Measurements from ENCODE around the gene EML6.

Gene EML6

DNA sequence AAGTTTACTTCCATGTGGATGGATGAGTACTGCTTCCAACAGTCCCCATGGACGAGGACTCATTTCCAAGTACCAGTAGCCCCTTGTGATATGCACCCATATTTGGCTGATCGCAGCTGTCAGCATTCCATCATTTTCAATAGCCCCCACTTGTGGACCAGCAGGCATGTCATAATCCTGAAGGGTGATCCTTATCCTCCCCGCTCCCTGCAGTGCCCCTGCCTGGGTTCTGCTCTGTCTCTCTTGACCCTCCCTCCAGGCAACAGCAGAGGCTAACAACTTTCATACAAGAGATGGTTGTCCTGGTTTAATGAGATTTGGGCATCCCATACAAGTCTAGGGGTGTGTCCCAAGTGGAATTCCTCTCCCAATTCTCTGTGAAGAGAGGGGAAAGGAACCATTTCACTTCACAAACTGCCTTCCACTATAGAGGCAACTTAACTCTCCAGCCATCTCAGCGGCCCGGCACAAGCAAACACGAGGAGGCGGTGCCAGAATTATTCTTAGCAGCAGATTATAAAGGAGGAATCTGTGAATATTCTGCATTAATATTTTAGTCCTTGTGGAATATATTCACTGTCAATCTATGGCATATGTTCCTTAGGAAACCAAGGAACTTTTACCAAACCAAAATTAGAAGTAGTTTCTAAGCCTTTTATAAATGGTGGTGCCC is 216.1 kb downstream of the EML6 start:
- no peak for DNase-seq (ENCODE audit: low read depth in 2 of 2, low spot score in 1 of 2)

GRCh38 chr2:54940723-54941122 is 217.3 kb downstream of the EML6 start:
- no peak for DNase-seq (ENCODE audit: low read depth in 2 of 2, low spot score in 1 of 2)

DNA sequence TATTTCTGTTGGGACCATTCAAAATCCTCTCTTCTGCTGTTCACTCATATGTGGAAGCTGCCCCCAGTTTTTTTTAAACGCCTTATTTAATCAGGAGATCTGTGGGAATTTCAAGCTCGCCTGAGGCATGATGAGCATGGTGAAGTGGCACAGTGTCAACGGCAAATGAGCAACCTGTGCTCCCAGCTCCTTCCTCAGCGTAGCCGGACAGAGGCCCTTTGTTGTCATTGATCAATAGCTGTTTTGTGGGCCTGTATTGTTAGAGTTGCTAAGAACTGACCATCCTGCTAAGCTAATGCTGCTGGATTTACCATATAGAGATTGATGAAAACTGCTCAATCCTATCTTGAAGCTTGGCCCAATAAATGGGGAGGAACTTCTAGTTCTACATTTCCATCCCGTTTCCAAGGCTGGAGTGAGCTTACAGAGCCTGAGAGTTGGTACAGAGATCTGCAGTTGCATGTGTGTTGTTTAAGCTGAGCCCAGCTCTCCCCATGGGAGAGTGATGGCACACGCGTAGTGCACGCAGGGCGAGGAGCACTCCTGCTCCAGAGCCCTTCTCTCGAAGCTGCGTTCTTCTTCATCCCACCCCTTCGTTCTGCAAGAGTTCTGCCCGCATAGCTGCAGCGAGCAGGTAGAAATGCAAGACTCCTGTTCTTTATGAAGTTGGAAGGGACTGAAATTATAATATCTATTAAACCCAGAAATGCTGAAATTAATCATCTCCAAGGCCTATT is 218.0 kb downstream of the EML6 start:
- no peak for DNase-seq (ENCODE audit: low read depth in 2 of 2, low spot score in 1 of 2)

DNA sequence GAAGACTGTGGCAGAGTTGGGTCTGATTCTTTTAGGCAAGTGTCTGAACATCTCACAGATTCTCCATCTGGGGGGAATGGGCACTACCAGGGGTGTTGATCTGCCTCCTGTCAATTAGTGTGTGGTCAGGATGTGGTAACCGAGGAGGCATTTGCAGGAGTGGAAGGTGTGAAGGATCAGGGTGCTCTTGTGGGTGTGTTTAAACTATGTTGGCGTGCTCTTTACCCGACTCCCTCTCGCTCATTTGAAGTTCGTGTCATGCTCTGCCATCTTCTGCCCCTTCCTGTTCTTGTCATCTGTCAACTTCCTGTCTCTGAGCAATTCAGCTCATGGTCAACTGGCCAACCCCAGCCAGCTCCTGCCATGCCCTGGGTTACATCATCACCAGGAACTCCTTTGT is 218.9 kb downstream of the EML6 start:
- peak; percentile 7 for DNase-seq (ENCODE audit: low read depth in 2 of 2, low spot score in 1 of 2)

DNA sequence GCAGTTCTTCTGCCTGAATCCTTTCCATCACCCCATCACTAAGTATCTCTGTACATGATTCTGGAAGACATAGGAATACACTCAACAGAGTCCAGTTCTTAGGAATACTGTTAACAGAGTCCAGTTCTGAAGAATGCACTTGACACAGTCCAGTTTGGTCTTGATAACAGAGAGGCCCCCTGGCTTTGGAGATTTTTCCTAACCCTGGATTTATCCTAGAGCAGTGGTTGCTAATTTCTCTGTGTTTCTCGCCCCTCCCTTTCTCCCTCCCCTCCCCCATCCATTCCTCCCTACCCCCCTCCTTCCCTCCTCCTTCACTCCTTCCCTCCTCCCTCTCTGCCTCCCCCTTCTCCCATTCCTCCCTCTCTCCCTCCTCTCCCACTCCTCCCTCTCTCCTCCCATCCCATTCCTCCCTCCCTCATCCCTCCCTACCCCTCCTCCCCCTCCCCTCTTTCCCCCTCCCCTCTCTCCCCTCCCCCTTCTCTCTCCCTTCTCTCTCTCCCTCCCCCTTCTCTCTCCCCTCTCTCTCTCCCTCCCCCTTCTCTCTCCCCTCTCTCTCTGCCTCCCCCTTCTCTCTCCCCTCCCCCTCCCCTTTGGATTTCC is 221.4 kb downstream of the EML6 start:
- no peak for DNase-seq (ENCODE audit: low read depth in 2 of 2, low spot score in 1 of 2)

- no peak for DNase-seq (ENCODE audit: low read depth in 2 of 2, low spot score in 1 of 2)
Measured at GRCh38 chr2:54945391-54946219, 222.1 kb downstream of the EML6 start.

- no peak for DNase-seq (ENCODE audit: low read depth in 2 of 2, low spot score in 1 of 2)
Measured at GRCh38 chr2:54946220-54946805, 222.9 kb downstream of the EML6 start.

- DNase-seq (ENCODE audit: low read depth in 2 of 2, low spot score in 1 of 2), result no peak
Measured at GRCh38 chr2:54947136-54947535, 223.7 kb downstream of the EML6 start.

DNA sequence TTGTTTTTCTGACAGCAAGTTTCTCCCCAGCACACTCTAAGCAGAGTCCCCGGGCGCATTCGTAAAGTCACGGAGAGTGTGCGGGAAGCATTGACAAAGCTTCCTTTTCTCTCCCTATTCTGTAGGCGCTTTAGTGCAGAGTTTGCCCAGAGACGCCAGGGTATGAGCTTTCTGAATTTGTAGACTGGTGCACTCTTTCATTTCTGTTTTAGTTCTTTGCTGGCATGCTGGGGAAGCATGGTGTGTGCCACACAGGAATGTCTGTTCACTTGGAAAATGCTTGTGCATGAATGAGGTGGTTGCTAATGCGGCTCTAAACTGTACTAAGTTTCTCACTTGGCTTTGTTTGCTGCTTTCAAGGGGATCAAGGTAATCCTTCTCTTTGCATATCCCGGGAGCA is 224.2 kb downstream of the EML6 start:
- no peak for DNase-seq (ENCODE audit: low read depth in 2 of 2, low spot score in 1 of 2)

- no peak for DNase-seq (ENCODE audit: low read depth in 2 of 2, low spot score in 1 of 2)
Measured at GRCh38 chr2:54948120-54948519, 224.7 kb downstream of the EML6 start.

DNA sequence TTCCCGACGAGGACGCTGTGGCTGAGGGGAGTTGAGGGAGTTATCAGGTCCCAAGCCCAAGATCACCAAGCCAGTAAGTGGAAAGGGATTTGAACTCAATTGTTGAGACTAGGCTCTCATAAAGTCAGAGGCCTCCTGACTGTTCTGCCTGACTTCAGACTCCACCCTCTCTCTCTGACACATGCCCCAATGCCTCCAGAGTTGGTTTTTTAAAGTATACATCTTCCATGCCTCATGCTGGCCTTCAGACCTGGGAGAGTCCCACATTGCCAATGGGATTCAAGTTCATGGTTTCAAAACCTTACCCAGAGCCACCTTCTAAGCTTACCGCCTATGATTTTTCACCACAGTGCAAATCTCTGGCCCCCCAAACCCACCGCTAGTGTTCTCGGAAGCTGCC is 226.0 kb downstream of the EML6 start:
- DNase-seq (ENCODE audit: low read depth in 2 of 2, low spot score in 1 of 2), result no peak

- DNase-seq (ENCODE audit: low read depth in 2 of 2, low spot score in 1 of 2), result no peak
Measured at GRCh38 chr2:54950811-54951210, 227.3 kb downstream of the EML6 start.

DNA sequence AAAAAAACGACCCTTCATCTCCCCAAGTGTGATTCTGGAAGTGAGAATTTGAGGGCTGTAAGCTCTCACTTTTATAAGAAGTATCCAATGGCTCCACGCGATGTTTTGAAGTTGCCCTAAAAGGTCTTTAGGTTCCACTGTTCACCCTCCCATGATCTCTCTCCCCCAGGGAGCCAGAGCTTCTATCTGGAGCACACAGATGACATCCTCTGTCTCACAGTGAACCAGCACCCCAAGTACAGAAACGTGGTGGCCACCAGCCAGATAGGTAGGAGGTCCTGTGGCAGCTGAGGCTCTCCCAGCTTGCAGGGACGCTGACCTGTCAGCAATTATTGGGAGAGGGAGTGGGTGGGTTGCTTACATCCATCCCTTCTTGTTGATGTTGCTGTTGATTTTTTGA is 229.0 kb downstream of the EML6 start:
- DNase-seq (ENCODE audit: low read depth in 2 of 2, low spot score in 1 of 2), result no peak

DNA sequence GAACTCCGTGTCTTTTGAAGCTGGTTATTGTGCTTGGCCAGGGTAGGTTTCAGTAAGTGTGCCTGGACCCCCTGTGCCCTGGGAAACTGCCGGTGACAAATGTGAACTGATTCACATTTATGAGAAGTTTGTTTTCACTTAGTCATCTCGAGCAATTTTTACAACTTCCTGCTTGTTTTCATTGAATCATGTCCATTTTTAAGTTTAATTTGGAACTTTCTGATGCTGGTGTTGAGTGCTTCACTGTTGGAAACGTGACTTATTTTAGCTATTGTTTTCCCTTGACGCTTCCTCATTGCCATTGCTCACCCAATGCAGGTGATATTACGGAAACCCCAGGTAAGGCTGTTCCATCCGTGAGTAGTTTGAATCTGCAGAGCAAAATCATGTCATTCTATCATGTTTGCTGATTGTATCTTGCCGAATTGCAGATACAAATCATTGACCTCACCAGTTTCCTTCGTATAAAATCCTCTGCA is 229.6 kb downstream of the EML6 start:
- no peak for DNase-seq (ENCODE audit: low read depth in 2 of 2, low spot score in 1 of 2)

DNA sequence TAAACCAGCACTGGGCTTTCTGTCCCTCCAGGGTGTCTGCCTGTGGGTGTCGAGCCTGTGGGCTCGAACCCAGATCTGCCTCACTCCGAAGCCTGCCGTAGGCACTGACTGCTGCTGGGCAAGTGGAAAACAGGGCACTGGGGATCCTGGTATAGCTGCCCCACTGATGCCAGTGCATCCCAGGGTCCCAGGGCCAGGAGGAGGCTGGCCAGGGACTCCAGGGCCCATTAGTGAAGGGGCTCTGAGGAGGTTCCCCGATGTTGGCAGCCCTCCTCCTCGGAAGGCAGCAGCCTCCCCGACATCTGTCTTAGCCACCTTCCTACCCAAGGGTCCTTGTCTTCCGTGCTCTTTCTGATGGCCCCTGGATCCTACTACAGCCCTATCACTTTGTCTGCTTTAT is 230.7 kb downstream of the EML6 start:
- no peak for DNase-seq (ENCODE audit: low read depth in 2 of 2, low spot score in 1 of 2)

GRCh38 chr2:54954705-54955357 is 231.4 kb downstream of the EML6 start:
- no peak for DNase-seq (ENCODE audit: low read depth in 2 of 2, low spot score in 1 of 2)

- no peak for DNase-seq (ENCODE audit: low read depth in 2 of 2, low spot score in 1 of 2)
Measured at GRCh38 chr2:54955358-54956110, 232.1 kb downstream of the EML6 start.

GRCh38 chr2:54956111-54956627 is 232.7 kb downstream of the EML6 start:
- DNase-seq (ENCODE audit: low read depth in 2 of 2, low spot score in 1 of 2), result no peak

GRCh38 chr2:54957321-54957999 is 234.0 kb downstream of the EML6 start:
- DNase-seq (ENCODE audit: low read depth in 2 of 2, low spot score in 1 of 2), result no peak
